Heart right ventricle (tissue), 16 donors: ENCODE data around the gene SARM1. TPM values are rescaled to one million over a fixed set of nuclear protein-coding genes. Genes with fewer than 3 reads are reported as not detected.

ENCODE experiments used
- ATAC-seq, 8 donors: fragments of 200-7000 bp; cut with Tn5 transposase; one replicate each; pipeline ENCODE4 v1.9.1; 2020; ENCODE audit warnings: mild to moderate bottlenecking in 8 of 8, moderate library complexity in 8 of 8, moderate number of reproducible peaks in 1 of 8
- DNase-seq, 2 donors: peaks; one replicate each; pipeline ENCODE4 v3.0.0-alpha.2; 2020
- H3K27ac ChIP-seq, 10 donors: fragments of 200-600 bp; sonication (generic) in 2 of 10; one replicate each; pipeline versions ENCODE4 v1.5.0 to v1.8.0; 2020 to 2022; ENCODE audit warnings: mild to moderate bottlenecking in 3 of 10
- H3K27me3 ChIP-seq, 7 donors: fragments of 200-600 bp; one replicate each; pipeline ENCODE4 v1.8.0; 2021 to 2022; ENCODE audit warnings: mild to moderate bottlenecking in 2 of 7
- H3K36me3 ChIP-seq, 9 donors: fragments of 200-600 bp; sonication (generic) in 1 of 9; one replicate each; pipeline versions ENCODE4 v1.5.0 to v1.8.0; 2020 to 2022; ENCODE audit warnings: mild to moderate bottlenecking in 2 of 9
- H3K4me1 ChIP-seq, 9 donors: fragments of 200-600 bp; sonication (generic) in 1 of 9; one replicate each; pipeline versions ENCODE4 v1.5.0 to v1.8.0; 2020 to 2022; ENCODE audit warnings: mild to moderate bottlenecking in 4 of 9
- H3K4me3 ChIP-seq, 10 donors: fragments of 200-600 bp; sonication (generic) in 2 of 10; one replicate each; pipeline versions ENCODE4 v1.5.0 to v1.8.0; 2020 to 2022; ENCODE audit warnings: mild to moderate bottlenecking in 7 of 10, moderate library complexity in 2 of 10
- H3K9me3 ChIP-seq, 11 donors: fragments of 200-600 bp in 10 of 11; sonication (generic) in 2 of 11; one replicate each; pipeline versions ENCODE4 v1.5.0 to v1.8.0; 2013 to 2022; ENCODE audit warnings: mild to moderate bottlenecking in 2 of 11, control low read depth in 1 of 11, moderate library complexity in 1 of 11
- WGBS, 2 donors: extraction: QIAGEN DNeasy Blood & Tissue Kit; methylation state at CpG; one replicate each; pipeline ENCODE4 v1.1.7; 2013; ENCODE audit warnings: inconsistent platforms in 1 of 2; 5-methylcytosine and 5-hydroxymethylcytosine counted together
- intact Hi-C, 10 donors: fragments of 100-400 bp; cut with DNase I; formaldehyde crosslinking; loops; one replicate each; pipeline versions ENCODE4 v1.11.1 to v1.14.2; 2022
- microRNA-seq, 2 donors: library from miRNA; unstranded; fragments of <30 nt; microRNA quantifications; one replicate each; pipeline ENCODE4 v1.2.0, GENCODE V29; 2021
- polyA plus RNA-seq, 2 donors: library from polyadenylated mRNA; stranded (reverse); fragments of 200-250 nt; gene quantifications; one replicate each; pipeline ENCODE4 v1.2.3, GENCODE V29; 2013
- total RNA-seq, 10 donors: library from RNA; stranded (reverse); fragmentation: NEBNext Ultra II Directional in 3 of 10; extraction: Animal tissue kit (Norgen Biotek cat#: 25700) in 3 of 10; gene quantifications; one replicate each; pipeline versions ENCODE4 v1.2.1 to v1.2.4, GENCODE V29; 2021 to 2023
- TF ChIP-seq, protein P1 (sequence below), 9 donors: fragments of 200-600 bp; sonication (generic) in 2 of 9; IDR thresholded peaks; one replicate each; pipeline versions ENCODE4 v1.5.0 to v1.8.0; 2021 to 2022; ENCODE audit warnings: antibody characterized with exemption in 9 of 9, mild to moderate bottlenecking in 5 of 9, moderate library complexity in 1 of 9
- donor health status: Arrhythmogenic right ventricular cardiomyopathy.
- donor health status: ischemic (EF 13 %, LVEDD 7.1; RV severe dilation, severe dysfunction).
- donor health status: healthy with polysubstance abuse.
- donor health status: DM: no; HTN: yes; CAD: no.
- donor health status: DM: no; HTN: no; CAD: no.
- donor health status: ischemic (EF 25% LVEDD 6.9; RV normal size, moderate dysfunction).
- donor health status: ischemic (EF 25% LVEDD 5.7; RV mildly dilated, moderate dysfunction).
- donor health status: healthy.
- donor health status: DM: yes; HTN: yes; CAD: no.
- donor health status: Ischemic cardiomyopathy.
- donor health status: ischemic (EF 35%, LVEDD 5.7; RV mildly dilated, moderate dysfunction).
- donor health status: nonischemic (EF 11% LVEDD 7.7; RV severe dilation, severe dysfunction).
- donor health status: DM: yes; HTN: yes; CAD: no.
- donor health status: PGD.
- donor health status: ischemic (EF 29% LVEDD 5.4; RV normal size, mild dysfunction).
- donor health status: nonischemic (EF 23%, LVEDD 6.1; RV moderate dilation, normal function).

SARM1 gene
- total and polyA plus RNA-seq, 12 donors = 4.4 to 10.5 (median 8.0) TPM

DNA sequence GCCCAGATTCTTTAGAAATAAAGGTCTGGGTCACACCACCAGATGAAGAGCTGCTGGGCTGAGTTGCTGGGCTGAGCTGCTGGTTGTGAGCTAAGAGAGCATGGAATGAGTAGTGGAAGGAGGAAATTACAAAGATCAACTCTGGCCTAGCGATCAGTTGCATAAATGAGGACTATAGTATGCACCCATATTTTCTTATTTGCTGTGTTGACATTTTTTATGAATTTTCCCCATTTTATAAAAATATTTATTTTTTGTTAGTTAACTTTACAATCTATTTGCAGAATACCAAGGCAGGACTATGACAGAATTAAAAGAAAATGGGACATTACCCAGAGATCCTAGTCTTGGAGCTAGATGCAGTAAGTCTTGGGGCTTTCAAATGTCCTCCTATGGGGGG, 78.4 kb downstream of the SARM1 start:
- DNase-seq (no peak), ATAC-seq (no peak)
- H3K27ac ChIP-seq = no peak overlapping the region
- intact Hi-C loops = no loop called here
- H3K27me3 ChIP-seq = peaks cover 0 to 8% (median 0%) of the 10 kb centered on the region in 7 donors
- H3K36me3 ChIP-seq = no peaks in the 10 kb centered on the region
- TF ChIP-seq, protein P1, sequence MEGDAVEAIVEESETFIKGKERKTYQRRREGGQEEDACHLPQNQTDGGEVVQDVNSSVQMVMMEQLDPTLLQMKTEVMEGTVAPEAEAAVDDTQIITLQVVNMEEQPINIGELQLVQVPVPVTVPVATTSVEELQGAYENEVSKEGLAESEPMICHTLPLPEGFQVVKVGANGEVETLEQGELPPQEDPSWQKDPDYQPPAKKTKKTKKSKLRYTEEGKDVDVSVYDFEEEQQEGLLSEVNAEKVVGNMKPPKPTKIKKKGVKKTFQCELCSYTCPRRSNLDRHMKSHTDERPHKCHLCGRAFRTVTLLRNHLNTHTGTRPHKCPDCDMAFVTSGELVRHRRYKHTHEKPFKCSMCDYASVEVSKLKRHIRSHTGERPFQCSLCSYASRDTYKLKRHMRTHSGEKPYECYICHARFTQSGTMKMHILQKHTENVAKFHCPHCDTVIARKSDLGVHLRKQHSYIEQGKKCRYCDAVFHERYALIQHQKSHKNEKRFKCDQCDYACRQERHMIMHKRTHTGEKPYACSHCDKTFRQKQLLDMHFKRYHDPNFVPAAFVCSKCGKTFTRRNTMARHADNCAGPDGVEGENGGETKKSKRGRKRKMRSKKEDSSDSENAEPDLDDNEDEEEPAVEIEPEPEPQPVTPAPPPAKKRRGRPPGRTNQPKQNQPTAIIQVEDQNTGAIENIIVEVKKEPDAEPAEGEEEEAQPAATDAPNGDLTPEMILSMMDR (IDR thresholded peaks at IDR 0.05) = no peak
- peaks cover 0 to 17% (median 0%) of the 10 kb centered on the region in 11 donors for H3K9me3 ChIP-seq
- WGBS, 2 donors = 79 to 86% methylated on average over 1 of the region's 1 CpG
- H3K4me1 ChIP-seq = no peaks in the 10 kb centered on the region
- no peak overlapping the region for H3K4me3 ChIP-seq

Small RNA genes within 50 kb of the gene (microRNA-seq; reads per million reads assigned to microRNA genes)
- 0 to 1.0 reads per million in 2 donors for gene MIR4723

Other genes starting within 250 kb of the SARM1 start
- 1 to 10 TPM; 2.3 to 4.4 (median 3.2) TPM for gene TMEM97, start 52.5 kb upstream of the SARM1 start, total RNA-seq
- gene TMEM97, start 52.5 kb upstream of the SARM1 start, polyA plus RNA-seq = 1 to 10 TPM; 1.6 to 5.2 TPM
- 10 to 100 TPM in 7 of 10 donors, 1 to 10 TPM in 3; 8.5 to 15.4 (median 10.8) TPM for gene IFT20, start 36.2 kb upstream of the SARM1 start, total RNA-seq
- 10 to 100 TPM; 16.8 to 38.2 TPM for gene IFT20, start 36.2 kb upstream of the SARM1 start, polyA plus RNA-seq
- 10 to 100 TPM; 33.0 to 87.6 (median 45.8) TPM for gene TNFAIP1, start 35.9 kb upstream of the SARM1 start, total RNA-seq
- gene TNFAIP1, start 35.9 kb upstream of the SARM1 start, polyA plus RNA-seq = 10 to 100 TPM; 15.1 to 33.8 TPM
- 100 to 1,000 TPM; 144 to 176 (median 160) TPM for gene POLDIP2, start 14.2 kb upstream of the SARM1 start, total RNA-seq
- gene POLDIP2, start 14.2 kb upstream of the SARM1 start, polyA plus RNA-seq = 100 to 1,000 TPM in 1 of 2 donors, 10 to 100 TPM in 1; 66.4 to 149 TPM
- gene SEBOX, start 6.5 kb upstream of the SARM1 start, total RNA-seq = not detected
- gene SEBOX, start 6.5 kb upstream of the SARM1 start, polyA plus RNA-seq = not detected
- gene VTN, start 1.4 kb upstream of the SARM1 start, total RNA-seq = 100 to 1,000 TPM in 1 of 10 donors, 10 to 100 TPM in 9; 44.8 to 121 (median 67.0) TPM
- 10 to 100 TPM; 26.3 to 27.8 TPM for gene VTN, start 1.4 kb upstream of the SARM1 start, polyA plus RNA-seq
- gene SLC46A1, start 34.5 kb downstream of the SARM1 start, total RNA-seq = 10 to 100 TPM in 1 of 10 donors, 1 to 10 TPM in 9; 3.6 to 10.2 (median 4.9) TPM
- 1 to 10 TPM; 1.4 to 2.8 TPM for gene SLC46A1, start 34.5 kb downstream of the SARM1 start, polyA plus RNA-seq
- not detected for gene SLC13A2, start 102.0 kb downstream of the SARM1 start, total RNA-seq
- gene SLC13A2, start 102.0 kb downstream of the SARM1 start, polyA plus RNA-seq = not detected
- not detected for gene FOXN1, start 134.7 kb downstream of the SARM1 start, total RNA-seq
- gene FOXN1, start 134.7 kb downstream of the SARM1 start, polyA plus RNA-seq = not detected
- 10 to 100 TPM; 10.6 to 23.4 (median 21.0) TPM for gene UNC119, start 180.9 kb downstream of the SARM1 start, total RNA-seq
- gene UNC119, start 180.9 kb downstream of the SARM1 start, polyA plus RNA-seq = 10 to 100 TPM; 18.0 to 23.8 TPM
- 10 to 100 TPM; 44.6 to 69.3 (median 49.6) TPM for gene PIGS, start 199.8 kb downstream of the SARM1 start, total RNA-seq
- gene PIGS, start 199.8 kb downstream of the SARM1 start, polyA plus RNA-seq = 10 to 100 TPM in 1 of 2 donors, 1 to 10 TPM in 1; 9.0 to 44.9 TPM
- gene ALDOC, start 205.2 kb downstream of the SARM1 start, total RNA-seq = 100 to 1,000 TPM; 196 to 416 (median 291) TPM
- 100 to 1,000 TPM; 122 to 156 TPM for gene ALDOC, start 205.2 kb downstream of the SARM1 start, polyA plus RNA-seq
- 1 to 10 TPM in 7 of 10 donors, under 1 TPM in 3; 0.55 to 6.5 (median 1.2) TPM for gene SPAG5, start 227.3 kb downstream of the SARM1 start, total RNA-seq
- 1 to 10 TPM in 1 of 2 donors, under 1 TPM in 1; 0.86 to 1.6 TPM for gene SPAG5, start 227.3 kb downstream of the SARM1 start, polyA plus RNA-seq
- 1 to 10 TPM; 2.1 to 6.4 (median 4.1) TPM for gene RSKR, start 242.5 kb downstream of the SARM1 start, total RNA-seq
- 1 to 10 TPM; 3.0 to 8.7 TPM for gene RSKR, start 242.5 kb downstream of the SARM1 start, polyA plus RNA-seq